Spleen (tissue), 7 donors: ENCODE results near the gene BTRC.

Experiments used
- POLR2A ChIP-seq, 3 donors: fragments of 450-650 bp; IDR thresholded peaks; one replicate each; pipeline ENCODE4 v1.5.1; 2017; ENCODE audit warnings: antibody characterized with exemption in 3 of 3, mild to moderate bottlenecking in 1 of 3
- POLR2AphosphoS5 ChIP-seq, 3 donors: sonication (generic); formaldehyde crosslinking; IDR thresholded peaks; one replicate each; pipeline ENCODE4 v1.5.1; 2017; ENCODE audit warnings: antibody characterized with exemption in 3 of 3
- TF ChIP-seq, protein P1 (sequence below), 11 experiments: fragments of 200-600 bp in 7 of 11; fragments of 450-650 bp in 4 of 11; sonication (generic) in 4 of 11; IDR thresholded peaks in 8 of 11; conservative IDR thresholded peaks in 3 of 11; 1 replicate in 7 of 11; 2 replicates in 4 of 11; pipeline versions ENCODE4 v1.4.0 to v1.8.0; 2016 to 2021; ENCODE audit warnings: antibody characterized with exemption in 11 of 11, inconsistent platforms in 4 of 11, mild to moderate bottlenecking in 1 of 11
- donor health status: DM: no; HTN: no; CAD: no; lungs with moderate emphysema.
- donor health status: DM: no; HTN: no; CAD: no.
- donor health status: DM: no; HTN: no; CAD: no.

DNA sequence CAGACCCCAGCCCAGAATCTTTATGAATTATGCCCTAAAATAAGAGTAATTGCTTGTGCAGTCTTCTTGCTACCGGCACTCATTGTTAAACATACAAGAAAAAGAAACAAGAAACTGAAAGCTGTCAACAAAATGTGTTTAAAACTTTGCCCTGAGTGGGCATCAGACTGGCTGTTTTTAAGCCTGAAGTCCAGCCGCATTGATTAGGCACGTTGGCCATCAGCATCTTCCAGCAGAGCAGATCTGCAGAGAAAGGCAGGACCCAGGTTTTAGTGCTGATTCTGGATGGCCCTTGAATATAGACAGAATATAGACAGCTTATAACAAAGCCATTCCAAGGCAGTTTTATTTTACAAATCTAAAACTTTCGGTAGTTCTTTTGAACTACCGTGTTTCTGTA, 131.2 kb downstream of the BTRC start:
- TF ChIP-seq POLR2A (IDR thresholded peaks at IDR 0.05) = no peak
- TF ChIP-seq, protein P1, sequence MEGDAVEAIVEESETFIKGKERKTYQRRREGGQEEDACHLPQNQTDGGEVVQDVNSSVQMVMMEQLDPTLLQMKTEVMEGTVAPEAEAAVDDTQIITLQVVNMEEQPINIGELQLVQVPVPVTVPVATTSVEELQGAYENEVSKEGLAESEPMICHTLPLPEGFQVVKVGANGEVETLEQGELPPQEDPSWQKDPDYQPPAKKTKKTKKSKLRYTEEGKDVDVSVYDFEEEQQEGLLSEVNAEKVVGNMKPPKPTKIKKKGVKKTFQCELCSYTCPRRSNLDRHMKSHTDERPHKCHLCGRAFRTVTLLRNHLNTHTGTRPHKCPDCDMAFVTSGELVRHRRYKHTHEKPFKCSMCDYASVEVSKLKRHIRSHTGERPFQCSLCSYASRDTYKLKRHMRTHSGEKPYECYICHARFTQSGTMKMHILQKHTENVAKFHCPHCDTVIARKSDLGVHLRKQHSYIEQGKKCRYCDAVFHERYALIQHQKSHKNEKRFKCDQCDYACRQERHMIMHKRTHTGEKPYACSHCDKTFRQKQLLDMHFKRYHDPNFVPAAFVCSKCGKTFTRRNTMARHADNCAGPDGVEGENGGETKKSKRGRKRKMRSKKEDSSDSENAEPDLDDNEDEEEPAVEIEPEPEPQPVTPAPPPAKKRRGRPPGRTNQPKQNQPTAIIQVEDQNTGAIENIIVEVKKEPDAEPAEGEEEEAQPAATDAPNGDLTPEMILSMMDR (IDR thresholded peaks at IDR 0.05 in 8 of 11, conservative IDR thresholded peaks at IDR 0.05 in 3 of 11) = no peak
- no peak for TF ChIP-seq POLR2AphosphoS5 (IDR thresholded peaks at IDR 0.05)
